Measurements from ENCODE around the gene THY1.

The THY1 gene

DNA sequence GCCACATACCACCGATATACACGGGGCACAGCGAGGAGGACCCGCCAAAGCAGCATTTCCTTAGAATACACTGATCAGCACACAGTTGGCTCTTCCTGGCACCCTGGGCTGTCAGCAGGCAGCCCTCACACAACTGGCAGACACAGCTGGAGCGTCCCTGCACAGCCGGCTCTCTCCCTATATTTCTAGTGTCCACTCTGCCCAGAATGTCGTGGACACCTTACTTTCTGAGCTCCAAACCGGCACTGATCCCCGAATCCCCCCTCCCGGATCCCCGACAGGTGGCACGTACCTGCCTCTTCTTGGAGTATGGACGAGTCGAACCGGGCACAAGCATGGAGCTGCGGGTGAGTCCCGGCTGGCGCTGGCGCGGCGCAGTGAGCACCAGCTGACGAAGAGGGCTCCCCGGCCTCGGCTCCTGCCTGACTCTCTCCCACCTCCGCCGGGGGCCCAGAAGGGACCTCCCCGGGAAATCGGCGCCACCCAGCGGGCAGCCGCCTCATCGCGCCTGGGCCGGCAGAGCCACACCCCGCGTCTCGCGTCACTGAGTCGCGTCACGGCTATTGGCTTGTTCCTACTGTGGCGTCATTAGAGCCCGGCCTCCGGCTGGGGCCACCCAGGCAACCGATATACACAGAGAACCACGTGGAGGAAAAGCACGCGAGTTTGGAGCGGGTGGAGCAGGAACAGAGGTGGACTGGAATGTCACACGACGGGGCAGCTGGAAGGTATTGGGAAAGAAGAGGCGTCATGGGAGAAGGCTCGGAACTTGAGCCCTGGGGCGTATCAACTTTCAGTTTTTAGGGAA lies 41.6 kb downstream of the THY1 start, which contains the start of gene USP2:
Gene USP2 (minus strand): TSS at position 510 of the 808 bp plus-strand sequence. CDS start 8,210 bp downstream, outside the sequence.
- DNase-seq = peak; percentile 98

- peak; percentile 57 for DNase-seq
Observed at GRCh38 chr11:119380827-119381180, 42.2 kb downstream of the THY1 start.

DNA sequence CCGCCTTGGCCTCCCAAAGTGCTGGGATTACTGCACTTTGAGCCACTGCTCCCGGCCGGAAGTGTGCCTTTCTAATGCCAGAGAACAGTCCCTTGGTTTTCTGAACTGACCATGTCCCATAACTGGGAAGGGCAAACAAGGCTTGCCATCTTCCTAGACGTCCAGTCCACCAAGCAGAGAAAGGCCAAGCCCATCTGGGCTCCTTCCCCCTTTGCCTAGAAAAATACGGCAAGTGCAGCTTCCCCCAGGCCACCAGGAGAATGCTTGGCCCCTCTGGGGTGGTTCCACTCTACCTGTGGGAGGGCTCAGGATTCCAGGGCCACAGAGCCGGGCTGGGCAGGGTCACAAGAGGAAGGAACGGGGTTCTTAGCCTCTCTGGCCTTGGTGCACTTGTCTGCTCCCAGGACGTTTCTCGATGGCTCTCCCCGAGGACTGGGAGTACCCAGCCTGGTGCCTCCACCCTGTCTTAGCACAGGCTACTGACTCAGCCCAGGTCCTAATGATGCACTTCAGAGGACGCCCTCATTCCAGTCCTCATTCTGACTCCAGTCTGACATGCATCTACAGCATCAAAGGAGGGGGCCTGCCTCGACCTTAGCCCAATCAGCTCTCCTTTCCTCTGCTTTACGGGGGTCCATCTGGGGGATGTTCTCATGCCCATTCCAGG lies 42.7 kb downstream of the THY1 start:
- no peak for DNase-seq

- DNase-seq = peak; percentile 22
Observed at GRCh38 chr11:119378851-119379465, 44.0 kb downstream of the THY1 start.

DNA sequence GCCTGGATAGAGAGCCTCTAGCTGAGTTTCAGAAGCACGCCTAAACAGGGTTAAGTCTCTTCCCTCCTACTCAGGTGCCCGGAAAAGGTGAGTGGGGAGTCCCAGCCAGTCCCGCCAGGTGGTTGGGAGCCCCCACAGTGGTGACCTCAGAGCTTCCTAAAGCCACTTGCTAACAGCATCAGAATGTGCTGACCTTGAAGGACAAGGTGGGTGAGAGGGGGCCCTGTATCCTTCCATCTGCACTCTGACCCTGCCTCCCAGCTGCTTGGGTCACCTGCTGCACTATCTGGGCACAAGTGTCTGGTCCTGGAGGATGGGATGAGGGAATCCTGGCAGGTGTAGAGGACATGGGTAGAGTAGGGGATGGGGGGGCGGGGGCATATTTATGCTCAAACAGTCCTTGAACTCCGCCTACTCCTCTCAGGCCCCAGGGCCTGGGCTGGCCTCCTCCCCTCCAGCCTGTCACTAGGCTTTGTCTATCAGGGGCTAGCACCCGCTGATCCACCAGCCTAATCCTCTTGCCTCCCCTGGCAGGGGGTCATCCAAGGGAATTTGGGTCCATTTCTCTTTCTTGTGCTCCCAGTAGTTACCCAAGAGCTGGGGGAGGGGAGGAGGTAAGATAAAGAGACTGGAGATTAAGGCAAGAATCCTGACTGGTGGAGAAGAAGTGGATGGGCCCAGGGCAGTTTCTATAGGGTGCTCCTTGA lies 44.9 kb downstream of the THY1 start:
- DNase-seq = no peak

GRCh38 chr11:119377112-119377901 lies 45.7 kb downstream of the THY1 start:
- peak; percentile 48 for DNase-seq

DNA sequence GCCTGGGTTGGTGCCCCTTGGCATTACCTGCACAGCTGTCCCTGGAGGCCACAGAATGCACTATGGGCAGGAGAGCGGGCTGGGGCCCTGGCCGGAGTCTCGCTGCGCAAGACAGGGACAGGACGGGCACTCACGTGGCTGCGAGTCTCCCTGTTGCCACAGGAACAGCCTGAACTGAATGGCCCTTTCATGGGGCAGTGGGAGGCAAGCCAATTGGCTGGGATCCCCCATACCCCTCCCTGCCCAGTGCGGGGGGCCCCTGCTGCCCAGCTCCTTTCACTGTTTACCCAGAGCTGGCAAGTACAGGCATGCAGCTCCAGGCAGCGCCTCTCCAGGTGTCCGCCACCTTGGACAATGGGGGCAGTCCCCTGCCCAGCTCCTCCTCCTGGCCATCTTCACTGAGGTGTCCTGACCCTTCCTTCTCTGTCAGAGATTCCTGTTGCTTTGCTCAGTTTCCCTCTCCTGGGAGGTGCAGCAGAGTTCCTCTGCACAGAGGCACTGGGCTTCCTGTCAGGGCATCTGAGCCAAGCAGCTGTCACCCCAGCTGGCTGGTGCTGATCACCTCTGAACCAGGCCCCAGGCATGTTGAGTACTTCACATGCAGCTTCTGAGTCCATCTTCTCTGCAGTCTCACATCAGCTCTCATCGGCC lies 46.6 kb downstream of the THY1 start:
- peak; percentile 92 for DNase-seq

DNA sequence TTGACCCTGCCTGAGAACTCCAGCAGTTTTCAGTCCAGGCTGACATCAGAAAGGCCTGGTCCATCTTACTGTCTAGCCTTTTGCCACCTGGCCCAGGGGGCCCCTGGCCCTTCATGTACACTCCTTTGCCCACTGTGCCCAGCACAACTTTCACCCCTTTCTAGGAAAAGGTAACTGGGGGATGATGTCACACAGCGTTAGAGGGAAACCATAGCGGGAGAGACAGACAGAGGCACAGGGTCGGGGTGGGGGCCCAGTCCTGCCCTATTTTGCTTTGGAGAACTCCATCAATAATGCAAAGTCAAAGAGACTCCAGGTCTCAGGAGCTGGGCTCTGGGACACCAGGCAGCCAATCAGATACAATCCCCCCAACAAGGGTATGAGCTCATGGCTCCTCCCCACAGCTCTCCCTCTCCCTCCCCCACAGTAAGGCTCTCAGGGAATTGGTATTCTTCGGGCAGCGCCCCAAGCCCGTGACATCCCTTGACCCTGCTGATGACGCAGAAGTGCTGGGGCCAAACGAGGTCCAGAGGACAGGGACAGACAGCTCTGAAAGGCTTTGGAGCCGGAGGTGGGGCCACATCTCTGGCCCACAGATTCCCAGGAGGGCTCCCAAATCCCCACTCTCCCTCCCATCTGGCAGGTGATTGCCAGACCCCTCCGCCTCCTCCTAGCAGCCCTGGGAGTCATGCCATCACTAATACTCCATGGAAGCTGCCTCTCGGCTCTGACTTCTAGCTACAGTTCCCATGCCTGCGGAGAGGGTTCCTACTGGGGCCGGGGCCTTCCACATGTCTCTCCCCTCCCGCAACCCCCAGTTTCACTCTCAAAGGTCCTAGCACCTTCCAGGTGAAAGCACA lies 47.4 kb downstream of the THY1 start:
- no peak for DNase-seq

DNA sequence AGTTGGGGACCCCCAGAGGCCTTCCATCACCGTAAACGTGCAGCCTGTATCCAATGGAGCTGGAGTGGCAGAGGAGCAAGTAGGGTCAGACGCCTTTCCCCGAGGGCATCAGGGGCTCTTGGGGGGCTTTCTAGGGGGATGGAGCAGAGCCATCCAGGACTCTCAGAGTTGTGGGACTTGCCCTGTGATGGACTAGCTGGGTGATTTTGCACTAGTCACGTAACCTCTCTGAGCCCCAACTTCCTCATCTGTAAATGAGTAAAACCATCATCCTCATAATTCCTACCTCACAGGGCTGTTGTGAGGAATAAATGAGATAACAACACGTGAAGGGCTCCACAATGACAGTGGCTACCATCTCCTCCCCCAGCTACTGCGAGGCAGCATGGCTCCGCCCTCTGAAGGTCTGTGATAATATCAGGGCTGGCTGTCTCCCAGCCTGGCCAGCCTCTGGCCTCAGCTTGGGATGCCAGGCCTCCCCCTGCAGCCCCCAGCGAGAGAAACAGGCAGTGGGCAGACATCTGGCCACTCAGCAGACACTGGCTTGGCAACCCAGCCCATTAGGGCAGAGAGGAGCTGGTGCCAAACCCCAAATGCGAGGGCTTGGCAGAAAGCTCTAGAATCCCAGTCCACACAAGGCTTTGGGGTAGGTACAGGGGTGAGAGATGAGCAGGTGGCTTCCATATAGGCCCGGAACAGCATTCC lies 48.2 kb downstream of the THY1 start:
- peak; percentile 23 for DNase-seq

DNA sequence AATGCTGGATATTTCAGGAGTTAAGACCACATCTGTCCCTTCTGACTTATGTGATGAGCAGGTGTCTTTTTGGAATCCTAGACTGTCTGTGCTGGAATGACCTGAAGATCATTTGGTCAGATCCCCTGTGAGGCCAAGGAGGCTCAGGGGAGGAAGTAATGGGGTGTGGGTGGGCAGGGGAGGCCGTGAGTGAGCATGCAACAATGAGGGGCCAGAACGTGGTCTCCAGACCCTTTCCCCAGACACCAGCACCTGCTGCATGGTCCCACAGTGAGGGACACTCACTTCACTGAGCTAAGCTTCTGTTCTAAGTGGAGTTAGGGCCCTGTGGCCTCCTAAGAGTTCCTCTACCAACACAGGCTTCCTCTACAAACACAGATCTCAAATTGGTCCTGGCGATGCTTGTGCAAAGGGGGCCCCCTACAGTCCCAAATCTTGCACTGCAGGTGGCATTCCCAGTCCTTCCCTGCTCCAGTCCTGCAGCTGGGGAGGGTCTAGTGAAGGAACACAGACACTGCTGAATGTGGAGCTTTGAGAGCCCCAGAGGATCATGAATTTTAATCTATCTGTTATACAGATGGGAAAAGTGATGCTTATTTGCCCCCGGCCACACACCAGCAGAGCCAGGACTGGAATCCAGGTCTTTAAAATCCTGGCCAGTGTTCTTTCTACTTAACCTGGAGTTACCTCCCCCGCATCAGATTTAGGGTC lies 48.9 kb downstream of the THY1 start:
- peak; percentile 92 for DNase-seq

DNA sequence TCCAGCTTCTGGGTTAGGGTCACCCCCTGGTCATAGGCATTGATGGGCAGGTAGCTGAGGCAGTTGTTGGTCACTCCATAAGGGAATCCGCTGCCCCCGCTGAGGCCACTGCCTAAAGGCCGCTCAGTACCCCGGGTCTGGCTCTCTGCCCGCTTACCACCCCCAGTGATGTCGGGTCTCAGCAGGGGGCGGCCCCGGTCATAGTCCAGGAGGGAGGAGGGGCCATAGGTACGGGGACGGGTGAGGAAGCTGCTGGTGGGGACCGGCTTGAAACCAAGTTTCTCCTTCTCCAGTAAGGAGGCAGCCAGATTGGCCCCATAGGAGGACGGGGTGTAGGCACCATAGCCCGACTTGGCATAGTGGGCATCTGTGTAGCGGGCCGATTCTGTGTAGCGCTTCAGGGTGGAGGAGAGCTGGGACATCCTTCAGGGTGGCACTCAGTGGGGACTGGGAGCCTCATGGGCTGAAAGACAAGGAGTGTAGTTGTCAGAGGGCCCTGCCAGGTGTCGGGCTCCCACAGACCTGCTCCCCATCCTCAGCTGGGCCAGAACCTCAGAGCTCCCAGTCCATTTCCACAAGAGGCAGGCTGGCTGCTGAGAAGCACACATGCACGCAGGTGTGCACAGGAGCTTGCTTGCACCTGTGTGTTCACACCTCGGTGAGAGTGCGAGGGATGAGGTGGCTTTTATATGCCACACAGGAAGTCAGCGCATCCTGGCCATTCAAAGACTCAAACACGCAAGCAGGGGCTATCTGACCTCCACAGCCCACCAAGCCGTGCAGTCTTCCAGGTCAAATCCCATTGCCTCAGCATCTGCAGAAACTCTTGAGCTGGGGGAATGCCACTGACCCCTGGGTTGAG lies 49.7 kb downstream of the THY1 start:
- DNase-seq = no peak

DNA sequence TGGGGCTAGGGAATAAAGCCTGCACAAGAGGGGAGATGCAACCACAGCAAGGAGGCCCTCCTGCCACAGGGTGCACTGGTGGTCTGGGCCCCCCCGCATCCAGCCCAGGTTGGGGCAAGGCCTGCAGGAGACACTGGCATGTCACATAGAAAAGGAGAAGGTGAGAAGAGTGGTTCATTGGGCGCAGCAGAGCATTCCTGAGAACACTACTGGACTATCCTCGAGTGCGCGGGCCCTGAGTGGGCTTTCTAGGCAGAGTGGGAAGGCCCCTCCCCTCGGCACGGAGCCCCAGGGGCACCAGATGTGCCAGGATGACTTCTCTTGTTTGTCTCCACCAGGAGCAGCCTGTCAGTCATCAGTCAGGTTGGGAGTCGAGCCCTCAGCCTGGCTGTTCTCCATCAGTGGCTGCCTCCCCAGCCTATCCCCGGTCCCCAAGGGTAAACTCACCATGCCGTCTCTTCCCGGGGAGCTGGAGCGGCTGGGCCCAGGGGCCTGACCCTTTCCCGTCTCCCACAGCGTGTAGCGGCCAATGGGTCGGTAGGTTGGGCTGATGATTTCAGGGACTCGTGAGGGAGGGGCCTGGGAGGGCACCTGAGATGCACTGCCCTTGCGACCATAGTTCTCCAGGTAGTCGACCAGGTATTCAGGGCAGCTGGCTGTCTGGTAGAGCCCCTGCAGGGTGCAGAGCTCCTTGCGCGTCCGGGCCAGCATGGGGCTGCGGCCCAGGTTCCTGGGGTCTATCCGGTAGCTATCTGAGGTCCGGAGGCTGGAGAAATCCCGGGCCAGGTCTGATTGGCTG lies 50.5 kb downstream of the THY1 start:
- no peak for DNase-seq

DNA sequence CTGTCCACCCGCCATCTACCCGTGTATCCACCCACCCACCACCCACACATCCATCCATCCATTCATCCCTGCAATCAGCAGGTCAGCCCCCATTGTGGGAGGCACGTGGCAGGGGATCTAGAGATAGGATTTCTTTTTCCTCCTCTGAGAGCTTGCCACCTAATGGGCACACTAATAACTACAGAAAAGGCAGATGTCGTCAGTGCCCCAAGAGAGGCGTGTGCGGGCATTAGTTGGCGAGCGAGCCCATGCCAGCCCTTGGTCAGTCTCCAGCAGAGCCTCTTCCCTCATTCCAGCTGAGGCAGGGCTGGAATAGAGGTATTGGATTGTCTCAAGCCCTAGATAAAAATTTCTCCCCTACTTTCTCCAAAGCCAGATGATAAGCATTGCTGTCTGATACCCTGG lies 51.2 kb downstream of the THY1 start:
- no peak for DNase-seq

DNA sequence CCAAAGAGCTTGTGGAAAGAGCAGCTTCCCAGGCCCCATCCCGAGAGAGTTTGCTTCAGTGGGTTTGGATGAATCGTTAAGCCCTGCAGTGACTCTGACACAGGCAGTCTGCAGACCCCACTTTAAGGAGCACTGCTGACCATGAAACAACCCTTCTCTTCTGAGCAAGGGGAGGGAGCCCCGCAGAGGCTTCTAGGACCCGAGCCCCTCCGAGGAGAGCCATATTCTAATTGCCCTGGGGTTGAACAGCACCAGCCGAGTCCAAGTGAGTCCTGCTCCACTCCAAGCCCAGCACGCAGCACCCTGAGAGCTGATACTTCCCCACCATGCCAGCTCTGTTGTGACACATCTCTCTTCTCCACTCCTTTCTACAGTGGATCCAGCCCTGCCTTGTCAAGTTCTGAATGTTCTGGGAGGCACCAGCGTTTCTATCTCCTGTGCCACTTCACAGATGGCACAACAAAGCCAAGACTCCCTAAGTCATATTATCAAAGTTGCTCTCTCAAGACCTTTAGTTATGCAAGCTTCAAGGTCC lies 51.8 kb downstream of the THY1 start:
- DNase-seq = no peak

DNA sequence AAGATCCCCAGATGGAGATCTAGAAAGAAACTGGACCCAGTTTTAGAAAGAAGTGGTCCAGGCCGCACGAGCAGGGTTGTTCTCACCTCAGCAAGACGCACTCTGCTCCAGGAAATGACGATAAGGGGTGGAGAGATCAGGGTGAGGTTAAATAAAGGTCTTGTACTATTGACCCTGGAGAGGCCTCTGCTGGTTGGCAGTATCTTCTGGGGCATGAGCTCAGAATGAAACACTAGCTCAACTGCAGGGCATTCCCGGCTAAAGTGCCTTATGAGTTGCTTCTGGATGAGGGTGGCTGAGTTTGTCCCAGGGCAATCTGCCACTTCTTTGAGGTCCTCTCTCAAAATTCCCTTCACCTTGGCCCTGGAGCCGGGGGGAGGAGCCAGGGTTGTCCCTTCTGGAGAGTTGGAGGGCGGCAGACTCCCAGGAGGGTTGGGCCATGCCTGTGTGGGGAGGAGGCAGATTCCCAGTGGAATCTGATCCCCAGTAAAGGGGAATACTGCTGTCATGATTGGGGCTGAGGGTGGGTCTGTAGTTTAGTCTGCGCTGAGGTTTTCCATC lies 52.4 kb downstream of the THY1 start:
- DNase-seq = no peak

DNA sequence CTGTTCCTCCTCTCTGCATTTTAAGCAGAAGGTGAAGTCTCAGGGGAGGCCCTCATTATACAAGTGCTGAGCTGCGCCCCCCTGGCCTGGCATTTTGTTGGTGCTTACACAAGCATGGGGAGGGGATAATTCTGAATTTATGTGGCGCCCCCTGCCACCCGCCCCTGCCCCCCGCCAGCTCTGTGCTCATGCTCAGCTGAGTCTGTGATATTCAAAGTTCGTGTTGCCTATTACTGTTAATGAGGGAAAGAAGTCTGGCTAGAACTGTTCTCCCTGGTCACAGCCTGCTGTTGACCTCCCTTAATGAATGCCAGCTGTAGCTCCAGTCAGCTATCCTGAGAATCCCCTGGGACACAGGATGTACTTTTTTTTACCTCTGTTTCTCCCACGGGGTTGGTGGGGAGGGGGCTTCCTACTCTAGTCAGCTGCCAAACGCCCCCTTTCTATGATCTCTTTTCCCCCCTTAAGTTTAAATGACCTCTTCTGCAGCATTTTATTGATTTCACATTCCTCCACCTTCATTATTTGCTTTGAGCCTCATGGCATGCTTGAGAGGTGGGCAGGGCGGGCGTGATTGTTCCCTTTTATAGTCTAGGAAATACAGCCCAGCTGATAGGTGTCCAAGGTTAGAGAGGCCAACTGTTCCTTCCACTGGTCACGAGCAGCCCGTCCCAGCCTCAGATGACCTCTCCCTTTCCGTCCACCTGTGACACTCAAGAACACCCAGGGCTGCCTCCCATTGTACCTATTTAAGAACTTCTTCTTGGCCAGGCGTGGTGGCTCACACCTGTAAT lies 53.6 kb downstream of the THY1 start:
- peak; percentile 45 for DNase-seq

Data from NCI-H526 treated with DMSO at 0.1 percent for 48 hours (cell line).